HL-60 (cell line): ENCODE results near the gene RUNDC3A.

Experiments used
- DNase-seq, 2 experiments: peaks; one replicate each; pipeline ENCODE4 v3.0.0-alpha.2; 2010 to 2020; ENCODE audit warnings: low read depth in 1 of 2, low spot score in 1 of 2
- H3K27ac ChIP-seq: fragments of 250-450 bp; sonication (Bioruptor Pico); replicated peaks from 2 replicates; pipeline ENCODE4 v1.5.1; 2020; ENCODE audit warnings: mild to moderate bottlenecking, moderate library complexity
- H3K27me3 ChIP-seq: fragments of 250-450 bp; sonication (Bioruptor Pico); 2 replicates; pipeline ENCODE4 v1.5.1; 2021; ENCODE audit warnings: mild to moderate bottlenecking, moderate library complexity; ENCODE audit not compliant: insufficient read depth, poor library complexity, severe bottlenecking
- H3K4me3 ChIP-seq: replicated peaks from 2 replicates; pipeline ENCODE4 v1.5.1; 2011; ENCODE audit warnings: mild to moderate bottlenecking, control low read depth, low read length; ENCODE audit not compliant: insufficient read depth
- GABPA ChIP-seq: IDR thresholded peaks from 2 replicates; pipeline ENCODE4 v1.6.1; 2012; ENCODE audit warnings: low read depth
- POLR2AphosphoS5 ChIP-seq: IDR thresholded peaks from 2 replicates; pipeline ENCODE4 v1.6.1; 2012; ENCODE audit warnings: low read depth
- SPI1 ChIP-seq: IDR thresholded peaks from 2 replicates; pipeline ENCODE4 v1.6.1; 2012; ENCODE audit warnings: low read depth, mild to moderate bottlenecking, borderline replicate concordance
- TF ChIP-seq, protein P1 (sequence below): IDR thresholded peaks from 2 replicates; pipeline ENCODE4 v1.6.1; 2012; ENCODE audit warnings: low read depth; ENCODE audit not compliant: insufficient replicate concordance
- TF ChIP-seq, protein P2 (sequence below): IDR thresholded peaks from one replicate; pipeline ENCODE4 v1.5.1; 2011; ENCODE audit warnings: low read length, control low read depth, inconsistent platforms; ENCODE audit not compliant: insufficient read depth

The RUNDC3A gene

DNA sequence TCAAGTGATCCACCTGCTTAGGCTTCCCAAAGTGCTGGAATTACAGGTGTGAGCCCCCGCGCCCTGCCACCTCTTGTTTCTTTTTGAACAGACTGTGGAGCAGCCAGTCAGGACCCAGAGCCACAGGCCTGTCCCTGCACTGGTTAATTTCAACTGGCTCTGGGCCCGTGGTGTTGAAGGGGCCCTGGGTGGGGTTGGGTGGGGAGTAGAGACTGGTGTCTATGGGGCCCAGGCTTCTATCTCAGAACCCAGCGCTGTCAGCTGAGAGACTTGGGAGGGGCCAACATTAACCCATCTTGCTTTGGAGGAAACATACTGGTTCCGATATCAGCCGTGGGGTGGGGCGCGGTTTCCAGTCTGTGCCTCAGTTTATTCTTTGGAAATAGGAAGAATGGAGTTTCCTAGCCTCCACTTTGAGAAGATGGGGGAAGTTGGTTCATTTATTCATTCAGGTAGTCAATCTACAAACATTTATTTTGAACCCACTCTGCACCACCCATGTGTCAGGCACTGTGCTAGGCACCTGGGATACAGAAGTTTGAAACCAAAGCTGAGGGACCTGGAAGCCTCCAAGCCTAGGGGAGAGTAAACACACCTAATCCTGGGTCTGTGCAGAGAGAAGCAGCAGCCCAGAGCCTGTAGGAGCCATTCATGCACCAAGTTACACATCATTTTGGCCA lies 24.9 kb upstream of the RUNDC3A start:
- TF ChIP-seq, protein P1, sequence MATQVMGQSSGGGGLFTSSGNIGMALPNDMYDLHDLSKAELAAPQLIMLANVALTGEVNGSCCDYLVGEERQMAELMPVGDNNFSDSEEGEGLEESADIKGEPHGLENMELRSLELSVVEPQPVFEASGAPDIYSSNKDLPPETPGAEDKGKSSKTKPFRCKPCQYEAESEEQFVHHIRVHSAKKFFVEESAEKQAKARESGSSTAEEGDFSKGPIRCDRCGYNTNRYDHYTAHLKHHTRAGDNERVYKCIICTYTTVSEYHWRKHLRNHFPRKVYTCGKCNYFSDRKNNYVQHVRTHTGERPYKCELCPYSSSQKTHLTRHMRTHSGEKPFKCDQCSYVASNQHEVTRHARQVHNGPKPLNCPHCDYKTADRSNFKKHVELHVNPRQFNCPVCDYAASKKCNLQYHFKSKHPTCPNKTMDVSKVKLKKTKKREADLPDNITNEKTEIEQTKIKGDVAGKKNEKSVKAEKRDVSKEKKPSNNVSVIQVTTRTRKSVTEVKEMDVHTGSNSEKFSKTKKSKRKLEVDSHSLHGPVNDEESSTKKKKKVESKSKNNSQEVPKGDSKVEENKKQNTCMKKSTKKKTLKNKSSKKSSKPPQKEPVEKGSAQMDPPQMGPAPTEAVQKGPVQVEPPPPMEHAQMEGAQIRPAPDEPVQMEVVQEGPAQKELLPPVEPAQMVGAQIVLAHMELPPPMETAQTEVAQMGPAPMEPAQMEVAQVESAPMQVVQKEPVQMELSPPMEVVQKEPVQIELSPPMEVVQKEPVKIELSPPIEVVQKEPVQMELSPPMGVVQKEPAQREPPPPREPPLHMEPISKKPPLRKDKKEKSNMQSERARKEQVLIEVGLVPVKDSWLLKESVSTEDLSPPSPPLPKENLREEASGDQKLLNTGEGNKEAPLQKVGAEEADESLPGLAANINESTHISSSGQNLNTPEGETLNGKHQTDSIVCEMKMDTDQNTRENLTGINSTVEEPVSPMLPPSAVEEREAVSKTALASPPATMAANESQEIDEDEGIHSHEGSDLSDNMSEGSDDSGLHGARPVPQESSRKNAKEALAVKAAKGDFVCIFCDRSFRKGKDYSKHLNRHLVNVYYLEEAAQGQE = no peak
- TF ChIP-seq, protein P2, sequence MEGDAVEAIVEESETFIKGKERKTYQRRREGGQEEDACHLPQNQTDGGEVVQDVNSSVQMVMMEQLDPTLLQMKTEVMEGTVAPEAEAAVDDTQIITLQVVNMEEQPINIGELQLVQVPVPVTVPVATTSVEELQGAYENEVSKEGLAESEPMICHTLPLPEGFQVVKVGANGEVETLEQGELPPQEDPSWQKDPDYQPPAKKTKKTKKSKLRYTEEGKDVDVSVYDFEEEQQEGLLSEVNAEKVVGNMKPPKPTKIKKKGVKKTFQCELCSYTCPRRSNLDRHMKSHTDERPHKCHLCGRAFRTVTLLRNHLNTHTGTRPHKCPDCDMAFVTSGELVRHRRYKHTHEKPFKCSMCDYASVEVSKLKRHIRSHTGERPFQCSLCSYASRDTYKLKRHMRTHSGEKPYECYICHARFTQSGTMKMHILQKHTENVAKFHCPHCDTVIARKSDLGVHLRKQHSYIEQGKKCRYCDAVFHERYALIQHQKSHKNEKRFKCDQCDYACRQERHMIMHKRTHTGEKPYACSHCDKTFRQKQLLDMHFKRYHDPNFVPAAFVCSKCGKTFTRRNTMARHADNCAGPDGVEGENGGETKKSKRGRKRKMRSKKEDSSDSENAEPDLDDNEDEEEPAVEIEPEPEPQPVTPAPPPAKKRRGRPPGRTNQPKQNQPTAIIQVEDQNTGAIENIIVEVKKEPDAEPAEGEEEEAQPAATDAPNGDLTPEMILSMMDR = no peak
- TF ChIP-seq GABPA (no peak), SPI1 (no peak), POLR2AphosphoS5 (no peak)
- Histone ChIP-seq H3K27ac (no peak overlapping the region), H3K4me3 (no peak overlapping the region), H3K27me3 (no peaks in the 10 kb centered on the region)
- no peak for DNase-seq

DNA sequence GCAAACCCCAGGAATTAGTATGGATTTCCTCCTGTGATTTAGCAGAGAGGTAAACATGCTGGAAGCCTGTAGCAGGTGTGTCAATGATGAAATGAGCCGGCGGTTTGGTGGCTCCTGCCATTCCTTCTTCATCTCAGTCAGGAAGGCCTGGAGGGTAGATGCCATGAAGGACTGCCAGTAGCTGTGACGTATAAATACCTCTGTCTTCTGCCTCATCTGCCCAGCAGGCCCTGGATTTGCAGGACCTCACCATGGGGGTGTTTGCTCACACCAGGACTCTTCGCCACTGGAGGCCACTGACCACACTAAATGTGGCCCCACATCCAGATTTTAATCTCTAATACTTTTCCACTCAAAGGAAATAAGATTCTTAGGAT lies 24.4 kb upstream of the RUNDC3A start:
- DNase-seq = no peak
- Histone ChIP-seq H3K27ac (no peak overlapping the region), H3K4me3 (no peak overlapping the region), H3K27me3 (no peaks in the 10 kb centered on the region)
- TF ChIP-seq GABPA (no peak), POLR2AphosphoS5 (no peak), SPI1 (no peak)
- TF ChIP-seq, protein P2 = no peak
- TF ChIP-seq, protein P1 = no peak

DNA sequence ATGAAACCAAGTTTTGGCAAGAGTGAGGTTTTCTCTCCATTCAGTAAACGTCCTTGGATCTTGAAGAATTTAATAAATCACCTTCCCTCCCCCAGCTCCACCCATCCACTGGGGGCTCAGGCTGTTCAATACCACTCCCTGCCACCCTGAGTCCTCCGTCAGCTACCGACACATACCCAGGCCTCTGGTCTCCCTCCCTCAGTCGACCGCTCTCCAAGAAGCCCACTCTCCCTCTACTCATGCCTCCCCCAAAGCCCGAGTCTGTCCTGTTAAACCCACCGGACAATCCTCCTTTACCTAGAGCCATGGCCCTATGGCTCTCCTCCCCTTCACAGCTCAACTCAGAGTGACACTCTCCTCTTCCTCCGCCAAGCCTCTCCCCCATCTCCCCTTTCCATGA lies 20.8 kb upstream of the RUNDC3A start:
- H3K27me3 ChIP-seq = no peaks in the 10 kb centered on the region
- no peak overlapping the region for H3K4me3 ChIP-seq
- no peak for DNase-seq
- H3K27ac ChIP-seq = no peak overlapping the region
- TF ChIP-seq, protein P1 = no peak
- no peak for TF ChIP-seq SPI1
